Measurements from ENCODE around the gene ARHGEF9.
"Not testable (repeated sequence)": the region's sequence is repeated elsewhere in the genome, so short reads cannot be mapped to it uniquely, and the experiment has no call there.

GRCh38 chrX:63825446-63825845 is 40.4 kb upstream of the ARHGEF9 start:
- not testable (repeated sequence) for TF ChIP-seq CTCF (IDR thresholded peaks at IDR 0.05; ENCODE audit: borderline replicate concordance, extremely low read depth, low read length, poor library complexity, severe bottlenecking); EZH2 (IDR thresholded peaks at IDR 0.05; ENCODE audit: borderline replicate concordance, low read depth, low read length, severe bottlenecking)
